Stimulated activated CD4-positive, alpha-beta T cell treated with anti-CD3 and anti-CD28 coated beads, Interleukin-4, amount 100 ng/mL, for 1 hour (primary cell): Measurements from ENCODE around the gene MRPL55.

Source experiments
- DNase-seq: peaks from one replicate; pipeline ENCODE4 v3.0.0-alpha.2; 2020

MRPL55 gene

DNA sequence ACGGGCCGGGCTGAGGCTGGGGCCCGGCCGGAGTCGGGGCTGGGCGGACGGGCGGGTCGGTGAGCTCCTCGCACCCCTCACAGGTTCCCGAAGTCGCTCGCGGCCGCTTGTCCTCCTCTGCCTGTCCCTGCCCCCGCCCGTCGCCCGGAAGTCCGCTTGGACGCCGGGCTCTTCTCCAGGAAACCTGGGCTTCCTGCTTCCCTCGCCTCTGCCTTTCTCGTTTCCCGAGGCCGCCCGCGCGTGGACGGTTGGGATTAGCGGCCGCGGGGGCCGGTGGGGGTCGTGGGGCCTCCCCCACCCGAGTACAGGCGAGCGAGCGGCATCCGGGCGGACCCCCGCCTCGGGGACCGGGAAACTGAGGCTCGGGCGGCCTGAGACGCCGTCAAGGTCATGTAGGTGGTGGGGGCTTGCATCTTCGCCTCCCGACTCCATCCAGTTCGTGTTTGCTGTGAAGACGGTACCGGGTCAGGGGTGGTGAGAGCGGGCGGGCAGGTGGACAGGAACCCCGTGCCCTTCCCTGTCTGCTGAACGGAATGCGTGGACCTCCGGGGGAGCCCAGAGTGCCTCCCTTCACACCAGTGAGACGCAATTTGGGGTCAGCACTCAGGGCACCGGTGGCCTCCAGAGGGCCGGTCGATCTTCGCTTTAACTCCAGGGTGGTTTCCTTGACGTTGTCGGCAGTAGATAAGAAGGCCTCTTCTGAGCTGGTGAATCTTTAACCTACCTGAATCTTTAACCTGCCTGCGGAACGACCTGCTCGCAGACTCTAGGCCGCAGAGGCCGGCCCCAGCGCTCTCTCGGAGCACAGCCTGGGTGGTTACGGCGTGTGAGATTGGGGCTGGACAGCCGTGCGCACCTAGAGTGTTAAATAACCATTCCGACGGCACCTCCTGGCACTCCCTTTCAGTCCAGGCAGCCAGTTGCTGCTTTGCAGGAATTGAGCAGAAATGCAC is 25.9 kb downstream of the MRPL55 start:
- peak; percentile 39 for DNase-seq

DNA sequence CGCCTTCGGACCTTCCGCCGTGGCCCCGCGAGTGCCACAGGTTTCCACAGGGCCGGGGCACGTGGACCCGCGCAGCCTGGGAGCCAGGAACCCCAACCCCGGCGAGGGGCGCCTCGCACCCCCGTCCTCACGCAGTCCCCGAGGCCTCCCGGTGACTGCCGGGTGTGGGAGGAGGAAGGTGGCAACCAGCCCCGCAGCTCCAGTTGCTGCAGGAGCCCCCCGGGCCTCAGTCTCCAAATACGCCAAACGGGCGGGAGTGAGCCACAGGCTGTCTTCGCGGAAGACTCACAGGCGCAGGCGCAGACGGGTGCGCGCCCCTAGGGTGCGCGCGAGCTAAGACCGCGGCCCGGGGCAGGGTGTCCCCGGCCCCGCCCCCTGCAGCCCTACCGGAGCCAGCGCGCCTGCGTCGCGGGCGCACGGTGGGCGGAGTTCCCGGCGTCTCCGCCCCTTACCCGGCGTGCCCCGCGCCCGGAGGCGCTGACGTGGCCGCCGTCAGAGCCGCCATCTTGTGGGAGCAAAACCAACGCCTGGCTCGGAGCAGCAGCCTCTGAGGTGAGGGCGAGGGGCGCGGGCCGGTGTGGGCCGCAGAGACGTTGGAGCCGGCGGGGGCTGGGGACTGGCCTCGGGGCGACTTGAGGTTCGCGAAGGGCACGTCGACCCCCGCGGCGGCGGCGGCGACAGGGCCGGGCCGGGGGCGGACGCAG is 26.7 kb downstream of the MRPL55 start, which contains the start of gene ARF1:
Gene ARF1, plus strand, starts transcription at position 495 of the 704 bp plus-strand sequence. CDS start 14,407 bp downstream, outside the sequence.
- DNase-seq: peak; percentile 92

DNA sequence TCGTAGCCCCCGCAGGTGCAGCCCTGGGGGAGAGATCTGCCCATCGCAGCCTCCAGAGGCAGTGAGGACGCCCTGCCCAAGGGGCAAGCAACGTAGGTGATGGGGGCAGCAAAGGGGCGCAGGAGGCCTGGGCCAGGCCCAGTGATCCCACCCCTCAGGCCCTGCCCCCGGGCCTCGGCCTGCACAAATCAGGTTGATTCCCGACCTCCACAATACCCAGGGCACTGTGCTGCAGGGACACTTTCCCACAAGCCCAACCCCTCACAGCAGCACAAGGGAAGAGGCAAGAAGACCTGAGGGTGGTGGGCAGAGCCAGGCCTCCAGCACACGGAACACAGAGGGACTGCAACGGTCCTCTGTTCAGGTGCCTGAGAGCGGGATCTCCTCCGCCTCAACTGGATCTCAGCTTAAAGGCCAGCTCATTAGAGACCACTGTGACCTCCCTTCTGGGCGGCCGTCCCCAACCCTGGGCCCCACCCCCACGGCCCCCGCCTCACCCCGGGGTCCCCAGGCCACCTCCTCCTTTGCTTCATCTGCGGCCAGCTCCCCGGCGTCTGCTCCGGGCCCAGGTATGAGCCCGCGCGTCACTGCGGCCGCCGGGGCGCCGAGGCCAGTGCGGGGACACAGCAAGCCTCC is 27.4 kb downstream of the MRPL55 start:
- no peak for DNase-seq

DNA sequence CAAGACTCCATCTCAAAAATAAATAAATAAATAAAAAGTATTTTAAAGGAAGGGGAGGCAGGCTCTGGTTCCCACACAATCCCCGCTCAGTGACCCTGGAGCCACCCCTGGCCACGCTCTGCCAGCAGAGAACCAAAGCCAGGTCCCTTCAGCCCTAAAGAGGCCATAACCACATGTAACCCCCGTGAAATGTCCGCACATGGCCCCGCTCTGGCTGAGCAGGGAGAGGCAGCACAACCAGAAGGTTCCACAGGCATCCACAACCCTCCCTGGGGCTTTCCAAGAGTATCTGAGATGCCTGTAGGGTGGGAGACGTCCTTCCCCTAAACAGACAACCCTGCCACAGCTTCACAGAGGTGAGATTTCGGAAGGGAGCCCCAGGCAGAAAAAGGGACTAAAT is 28.0 kb downstream of the MRPL55 start:
- DNase-seq: no peak

DNA sequence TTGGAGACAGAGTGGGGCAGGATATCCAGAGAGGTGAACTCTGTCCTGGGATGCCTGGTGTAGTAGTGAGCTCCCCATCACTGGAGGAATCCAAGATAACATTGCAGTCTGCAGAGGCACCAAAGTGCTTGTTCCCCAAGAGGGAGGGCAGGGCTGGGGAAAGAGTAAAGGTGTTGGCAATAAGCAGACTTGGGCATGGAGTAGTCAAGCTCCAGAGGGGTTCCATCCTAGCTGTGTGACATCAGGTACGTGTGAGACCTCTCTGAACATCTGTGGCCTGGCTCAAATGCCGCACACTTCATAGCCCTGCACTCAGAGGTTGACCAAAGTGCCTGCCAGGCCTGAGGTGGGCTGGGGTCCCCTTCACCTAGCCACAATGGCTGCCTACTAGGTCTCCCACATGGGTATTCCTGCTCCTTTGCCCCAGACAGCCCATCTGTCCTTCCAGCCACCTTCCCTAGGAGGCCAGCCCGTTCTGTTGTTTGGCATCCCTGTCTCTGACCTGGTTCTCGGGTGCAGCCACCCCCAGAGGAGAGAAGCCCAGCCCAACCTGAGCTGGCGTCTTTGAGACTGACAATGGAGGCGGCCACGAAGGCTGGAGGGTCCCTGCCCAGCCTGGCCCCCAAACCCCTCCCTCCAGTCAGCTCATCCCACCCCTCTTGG is 29.4 kb downstream of the MRPL55 start:
- peak; percentile 3 for DNase-seq

DNA sequence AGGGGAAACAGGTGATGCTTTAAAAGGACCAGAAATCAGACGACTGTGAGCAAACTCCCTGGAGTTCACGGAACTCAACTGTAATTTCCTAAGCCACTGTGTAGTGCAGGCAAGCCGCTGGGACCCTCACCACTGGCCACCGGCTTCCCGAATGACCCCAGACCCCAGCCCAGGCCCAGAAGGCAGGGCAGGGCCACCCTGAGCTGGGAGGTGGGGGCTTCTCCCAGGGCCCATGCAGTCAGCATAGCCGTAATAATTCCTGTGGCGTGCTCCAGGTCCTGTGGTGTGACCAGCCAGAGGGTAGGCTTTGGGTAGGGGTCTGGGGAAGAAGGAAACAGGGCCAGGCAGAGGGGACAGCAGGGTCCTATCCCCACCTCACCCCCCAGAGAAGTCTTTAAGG is 30.1 kb downstream of the MRPL55 start:
- peak; percentile 1 for DNase-seq

DNA sequence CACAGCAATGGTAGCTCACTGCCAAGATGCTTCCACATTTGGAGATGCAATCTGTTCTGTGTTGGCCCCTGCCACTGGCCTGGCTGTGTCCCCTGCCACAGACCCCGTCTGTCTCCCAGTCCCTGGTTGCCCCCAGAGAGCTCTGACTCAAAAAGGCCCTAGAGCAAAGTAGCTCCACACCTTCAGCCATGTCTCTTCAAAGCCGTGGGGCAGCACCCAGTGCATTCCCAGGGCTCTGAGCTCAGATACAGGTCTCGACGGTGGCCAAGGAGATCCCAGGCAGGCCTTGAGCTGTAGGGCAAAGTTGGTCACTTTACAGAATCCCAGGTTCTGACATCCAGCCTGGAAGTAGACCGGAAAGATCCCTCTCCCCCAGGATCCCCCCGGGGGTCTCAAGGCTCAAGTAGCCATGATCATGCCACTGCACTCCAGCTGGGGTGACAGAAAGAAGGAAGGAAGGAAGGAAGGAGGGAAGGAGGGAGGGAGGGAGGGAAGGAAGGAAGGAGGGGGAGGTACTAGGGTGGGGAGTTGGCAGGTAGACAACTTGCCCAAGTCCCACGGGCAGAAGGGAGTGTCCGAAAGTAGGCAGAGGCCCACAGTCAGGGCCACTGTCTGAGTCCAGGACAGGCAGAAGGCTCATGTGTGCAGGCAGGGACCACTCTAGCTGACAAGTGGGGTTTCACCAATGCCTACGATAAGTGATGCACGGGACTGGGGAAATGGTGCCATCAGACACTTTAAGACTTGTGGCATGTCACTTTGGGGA is 31.4 kb downstream of the MRPL55 start:
- peak; percentile 0 for DNase-seq

DNA sequence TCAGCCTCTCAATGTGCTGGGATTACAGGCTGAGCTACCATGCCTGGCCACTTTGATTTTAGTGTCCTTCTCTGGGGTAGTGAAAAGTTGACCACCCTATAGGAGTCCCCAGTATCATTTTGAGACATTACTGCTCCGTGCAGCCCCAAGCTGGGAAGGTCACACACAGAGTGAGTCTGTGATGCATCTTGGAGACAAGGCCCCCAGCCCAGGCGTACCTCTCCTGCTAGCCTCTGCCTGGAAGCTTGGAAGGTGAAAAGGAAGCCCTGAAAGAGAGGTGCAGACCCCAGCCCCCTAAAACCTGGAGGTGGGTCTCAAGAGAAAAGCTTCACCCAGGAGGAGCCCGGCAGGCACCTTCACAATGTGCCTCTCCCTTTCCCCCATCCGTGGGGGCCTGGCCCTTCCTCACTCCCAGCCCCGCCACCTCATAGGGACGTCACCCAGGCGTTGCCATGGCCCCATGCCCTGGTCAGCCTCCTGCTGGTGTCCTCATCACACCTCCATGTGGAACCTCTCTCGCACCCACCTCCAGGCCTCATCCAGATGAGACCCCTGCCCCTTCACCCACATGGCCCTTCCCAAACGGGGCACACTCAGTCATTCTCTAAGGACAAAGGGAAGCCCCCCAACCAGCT is 32.2 kb downstream of the MRPL55 start:
- DNase-seq: no peak

DNA sequence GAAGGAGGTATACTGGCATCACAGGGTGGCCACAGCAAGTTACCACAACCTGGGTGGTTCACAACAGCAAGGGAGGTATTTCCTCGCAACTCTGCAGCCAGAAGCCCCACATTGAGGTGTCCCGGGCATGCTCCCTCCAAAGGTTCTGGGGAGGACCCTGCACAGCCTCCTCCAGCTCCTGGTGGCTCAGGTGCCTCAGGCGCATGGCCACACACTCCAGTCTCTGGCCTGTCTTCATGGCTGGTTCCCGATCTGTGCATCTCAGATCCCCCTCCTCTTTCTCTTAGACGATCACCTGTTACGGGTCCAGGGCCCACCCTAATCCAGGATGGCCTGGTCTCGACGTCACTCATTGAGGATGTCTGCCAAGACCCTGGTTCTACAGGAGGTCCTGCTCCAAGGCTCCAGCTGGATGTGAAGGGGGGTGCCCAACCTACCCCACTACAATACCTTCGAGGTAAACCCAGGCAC is 33.3 kb downstream of the MRPL55 start:
- DNase-seq: no peak

DNA sequence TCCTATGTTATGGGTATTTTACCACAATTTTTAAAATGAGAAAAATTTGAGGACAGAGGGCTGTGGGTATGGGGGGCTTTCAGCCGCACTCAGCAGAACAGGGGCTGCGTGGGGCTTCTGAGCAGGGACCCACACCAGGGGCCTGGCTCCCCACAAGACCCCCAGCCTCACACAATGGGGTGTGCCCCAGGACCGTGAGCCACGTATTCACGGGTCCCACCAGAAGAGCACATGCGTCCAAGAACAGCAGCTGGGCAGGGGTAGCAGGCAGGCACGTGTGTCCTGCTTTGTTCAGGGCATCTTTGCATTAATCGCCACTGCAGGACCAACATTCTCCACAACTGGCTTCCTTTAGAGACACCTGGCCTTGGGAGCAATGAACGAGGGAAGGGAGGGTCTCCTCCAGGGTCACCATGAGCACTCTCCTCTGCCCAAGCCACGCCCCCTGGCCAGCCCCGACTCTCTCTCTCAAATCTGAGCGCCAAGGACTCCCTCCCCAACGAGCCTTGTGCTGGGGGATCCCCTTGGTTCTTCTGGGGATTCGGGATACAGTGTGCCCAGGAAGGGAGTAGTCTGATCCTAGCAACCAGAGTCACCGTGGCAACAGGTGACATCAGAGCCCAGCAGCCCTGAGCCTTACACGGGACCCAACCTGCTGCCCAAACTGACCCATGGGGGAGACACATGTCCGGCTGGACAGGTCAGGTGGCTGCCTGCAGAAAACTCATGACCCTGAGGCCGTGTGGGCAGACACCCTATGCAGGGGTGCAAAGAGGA is 34.0 kb downstream of the MRPL55 start:
- no peak for DNase-seq

DNA sequence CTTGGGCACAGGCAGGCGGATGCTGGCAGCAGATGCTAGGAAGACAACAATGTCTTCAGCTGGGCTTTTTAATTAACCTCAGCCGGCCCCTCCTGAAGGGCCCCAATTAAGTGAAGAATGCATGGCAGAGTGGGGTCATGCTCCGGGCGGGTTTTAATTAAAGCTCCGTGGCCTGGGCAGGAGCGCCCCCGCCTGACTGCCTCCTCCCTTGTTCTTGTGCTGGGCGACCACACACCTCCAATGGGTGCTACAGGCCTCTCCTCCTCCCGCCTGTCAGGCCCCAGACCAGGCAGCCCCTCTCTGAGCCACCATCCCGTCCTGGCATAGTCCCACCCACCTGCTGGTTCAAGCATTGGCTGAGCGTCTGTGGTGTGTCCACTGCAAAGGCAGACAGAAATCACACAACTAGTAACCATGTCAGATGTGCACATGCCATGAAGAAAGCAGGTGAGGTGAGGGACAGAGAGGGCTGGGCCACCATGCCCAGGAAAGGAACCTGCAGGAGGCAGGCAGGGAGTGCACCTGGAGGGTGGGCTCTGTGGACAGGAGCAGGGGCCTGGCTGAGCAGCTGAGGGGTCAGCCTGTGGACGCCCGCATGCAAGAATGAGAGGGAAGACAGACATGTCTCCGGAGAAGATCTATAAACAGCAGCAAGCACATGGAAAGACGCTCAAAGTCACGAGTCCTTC is 35.1 kb downstream of the MRPL55 start:
- no peak for DNase-seq

DNA sequence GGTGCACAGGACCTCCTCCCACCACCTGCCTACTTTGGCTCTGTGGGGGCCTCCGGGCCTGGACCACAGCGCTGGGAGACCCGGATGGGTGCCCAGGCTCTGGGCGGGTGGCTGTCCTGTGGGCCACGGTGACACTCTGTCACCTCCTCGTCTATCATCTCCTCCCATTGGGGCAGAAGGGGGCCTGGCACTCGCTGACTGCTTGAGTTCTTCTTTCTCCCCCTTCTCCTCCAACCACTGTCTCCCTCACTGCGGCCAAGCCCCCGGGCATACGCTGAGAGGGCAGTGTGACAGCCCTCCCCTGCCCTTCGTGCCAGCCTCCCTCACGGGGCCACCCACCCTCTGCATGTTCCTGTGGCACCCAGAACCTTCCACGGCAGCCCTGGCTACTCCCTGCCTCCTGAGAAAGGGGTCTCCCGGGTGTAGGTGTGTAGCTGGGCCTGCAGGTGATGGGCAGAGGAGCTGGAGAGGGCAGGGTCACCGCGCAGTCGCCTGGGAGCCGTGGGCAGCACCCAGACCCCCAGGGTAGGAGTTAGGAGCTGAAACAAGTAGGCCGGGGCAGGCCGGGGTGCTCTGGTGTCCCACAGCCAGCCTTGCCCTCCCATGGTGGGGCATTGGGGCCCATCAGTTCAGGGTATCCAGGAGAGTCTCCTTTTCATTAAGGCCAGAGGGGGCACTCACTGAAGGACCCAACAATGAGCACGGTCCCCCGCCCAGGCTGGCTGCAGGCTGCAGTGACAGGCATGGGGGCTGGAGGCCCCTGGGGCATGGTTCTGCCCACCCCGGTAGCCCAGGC is 35.8 kb downstream of the MRPL55 start:
- DNase-seq: no peak

DNA sequence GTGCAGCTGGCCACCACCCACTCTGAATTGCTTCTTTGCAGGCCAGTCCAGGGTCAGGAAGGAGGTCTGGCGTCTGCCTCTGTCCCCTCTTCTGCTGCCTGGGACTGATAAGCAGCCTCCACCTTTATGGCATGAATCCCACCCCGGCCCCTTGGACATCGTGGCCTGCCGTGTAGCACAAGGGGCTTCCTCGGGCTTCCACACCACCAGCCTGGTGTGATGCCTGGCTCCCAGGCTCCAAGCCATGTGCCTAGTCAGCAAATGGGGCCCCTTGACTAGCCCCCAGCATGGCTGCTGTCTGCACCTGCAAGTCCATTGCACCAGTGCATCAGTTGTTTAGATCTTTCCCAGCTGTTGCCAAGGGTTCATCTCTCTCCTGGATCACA is 36.4 kb downstream of the MRPL55 start:
- DNase-seq: no peak

DNA sequence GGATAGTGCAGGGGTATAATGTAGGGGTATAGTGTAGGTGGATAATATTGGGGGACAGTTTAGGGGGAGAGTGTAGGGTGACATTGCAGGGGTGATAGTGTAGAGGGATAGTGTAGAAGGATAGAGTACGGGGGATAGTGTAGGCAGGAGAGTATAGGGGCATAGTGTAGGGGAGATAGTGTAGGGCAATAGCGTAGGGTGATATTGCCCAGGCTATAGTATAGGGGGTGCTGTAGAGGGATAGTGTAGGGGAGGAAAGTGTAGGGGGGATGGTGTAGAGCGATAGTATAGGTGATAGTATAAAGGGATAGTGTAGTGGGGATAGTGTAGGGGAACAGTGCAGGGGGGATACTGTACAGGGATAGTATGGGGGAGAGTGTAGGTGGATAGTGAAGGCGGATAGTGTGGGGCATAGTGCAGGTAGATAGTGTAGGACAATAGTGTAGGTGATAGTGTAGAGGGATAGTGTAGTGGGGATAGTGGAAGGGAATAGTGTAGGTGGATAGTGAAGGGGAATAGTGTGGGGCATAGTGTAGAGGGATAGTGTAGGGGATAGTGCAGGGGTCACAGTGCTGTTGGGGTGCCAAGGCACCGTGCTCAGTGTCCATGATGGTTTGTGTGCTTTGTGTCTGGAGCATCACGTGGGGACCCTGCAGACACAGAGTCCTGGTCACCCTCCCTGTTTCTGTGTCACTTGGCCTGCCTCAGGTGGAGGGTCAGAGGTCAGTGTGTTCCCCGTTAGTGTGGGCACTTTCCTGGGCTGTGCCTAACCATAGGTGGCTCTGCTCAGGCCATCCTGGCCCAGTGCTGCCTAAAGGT is 37.1 kb downstream of the MRPL55 start:
- no peak for DNase-seq

DNA sequence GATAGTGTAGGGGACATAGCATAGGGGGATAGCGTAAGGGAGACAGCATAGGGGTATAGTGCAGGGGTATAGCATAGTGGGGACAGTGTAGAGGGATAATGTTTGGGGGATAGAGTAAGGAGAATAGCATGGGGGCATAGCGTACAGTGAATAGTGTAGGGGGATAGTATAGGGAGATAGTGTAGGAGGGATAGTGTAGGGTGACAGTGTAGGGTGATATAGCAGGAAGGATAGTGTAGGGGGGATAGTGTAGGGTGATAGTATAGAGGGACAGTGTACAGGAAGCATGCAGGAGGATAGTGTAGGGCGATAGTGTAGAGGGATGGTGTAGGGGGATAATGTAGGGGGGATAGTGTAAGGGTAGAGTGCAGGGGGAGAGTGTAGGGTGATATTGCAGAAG is 38.2 kb downstream of the MRPL55 start:
- DNase-seq: no peak

DNA sequence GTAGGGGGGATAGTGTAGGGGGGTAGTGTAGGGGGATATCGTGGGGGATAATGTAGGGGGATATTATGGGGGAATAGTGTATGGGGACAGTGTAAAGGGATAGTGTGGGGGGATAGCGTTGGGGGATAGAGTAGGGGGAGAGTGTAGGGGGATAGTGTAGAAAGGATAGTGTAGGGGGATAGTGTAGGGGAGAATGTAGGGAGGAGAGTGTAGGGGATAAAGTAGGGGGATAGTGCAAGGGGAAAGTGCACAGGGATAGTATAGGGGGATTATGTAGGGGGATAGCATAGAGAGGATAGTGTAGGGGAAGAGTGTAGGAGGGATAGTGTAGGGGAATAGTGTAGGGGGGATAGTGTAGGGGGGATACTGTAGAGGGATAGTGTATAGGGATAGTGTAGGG is 38.9 kb downstream of the MRPL55 start:
- DNase-seq: no peak

DNA sequence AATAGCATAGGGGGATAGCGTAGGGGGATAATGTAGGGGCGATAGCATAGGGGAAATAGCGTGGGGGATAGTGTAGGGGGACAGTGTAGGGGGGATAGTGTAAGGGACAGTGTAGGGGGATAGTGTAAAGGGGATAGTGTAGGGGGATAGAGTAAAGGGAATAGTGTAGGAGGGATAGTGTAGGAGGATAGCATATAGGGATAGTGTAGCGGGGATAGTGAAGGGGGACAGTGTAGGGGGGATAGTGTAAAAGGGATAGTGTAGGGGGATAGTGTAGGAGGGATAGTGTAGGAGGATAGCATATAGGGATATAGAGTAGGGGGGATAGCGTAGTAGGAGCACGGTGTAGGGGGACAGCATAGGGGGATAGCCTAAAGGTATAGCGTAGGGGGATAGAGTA is 40.7 kb downstream of the MRPL55 start:
- DNase-seq: no peak

DNA sequence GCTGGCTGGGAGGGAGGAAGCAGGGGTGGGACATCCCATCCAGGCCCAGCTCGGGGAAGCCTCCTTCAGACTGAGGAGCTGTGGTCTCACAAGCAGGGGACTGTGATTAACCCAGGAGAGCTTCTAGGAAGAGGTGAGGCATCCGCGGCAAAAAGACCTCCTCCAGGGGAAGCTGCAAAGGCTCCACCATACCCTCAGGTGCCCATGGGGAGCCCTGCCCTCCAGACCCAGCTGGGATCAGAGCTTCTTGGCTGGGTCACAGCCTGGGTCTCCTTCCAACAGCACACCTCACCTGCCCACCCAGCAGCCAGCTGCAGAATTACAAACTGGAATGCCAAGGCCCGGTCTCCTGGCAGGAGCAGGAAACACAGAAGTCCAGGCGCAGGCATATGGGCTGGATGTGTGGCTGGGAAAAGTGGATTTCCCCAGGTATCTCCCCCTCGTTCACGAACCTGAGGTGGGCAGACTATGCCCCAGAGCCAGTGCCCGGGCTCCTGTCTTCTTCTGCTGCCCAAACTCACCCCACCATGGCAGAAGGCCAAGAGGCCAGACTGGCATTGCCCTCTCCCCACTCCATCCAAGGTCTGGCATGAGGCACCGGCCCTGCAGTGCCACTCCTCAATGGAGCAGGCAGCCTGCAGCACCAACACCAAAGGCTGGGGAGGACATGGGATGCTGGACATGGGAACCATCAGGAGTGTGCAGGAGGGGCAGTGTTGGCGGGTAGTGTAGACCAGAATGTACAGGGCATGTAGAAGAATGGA is 42.0 kb downstream of the MRPL55 start:
- no peak for DNase-seq
